GM20000 (cell line): ENCODE measurements around the gene CMPK2.

Experiments
- DNase-seq: peaks from one replicate; pipeline ENCODE4 v3.0.0; 2012; ENCODE audit warnings: low spot score
- TF ChIP-seq, protein P1 (sequence below): IDR thresholded peaks from 2 replicates; pipeline ENCODE4 v1.5.1; 2012; ENCODE audit warnings: mild to moderate bottlenecking, control low read depth; ENCODE audit errors: extremely low read depth, missing control alignments

The CMPK2 gene

DNA sequence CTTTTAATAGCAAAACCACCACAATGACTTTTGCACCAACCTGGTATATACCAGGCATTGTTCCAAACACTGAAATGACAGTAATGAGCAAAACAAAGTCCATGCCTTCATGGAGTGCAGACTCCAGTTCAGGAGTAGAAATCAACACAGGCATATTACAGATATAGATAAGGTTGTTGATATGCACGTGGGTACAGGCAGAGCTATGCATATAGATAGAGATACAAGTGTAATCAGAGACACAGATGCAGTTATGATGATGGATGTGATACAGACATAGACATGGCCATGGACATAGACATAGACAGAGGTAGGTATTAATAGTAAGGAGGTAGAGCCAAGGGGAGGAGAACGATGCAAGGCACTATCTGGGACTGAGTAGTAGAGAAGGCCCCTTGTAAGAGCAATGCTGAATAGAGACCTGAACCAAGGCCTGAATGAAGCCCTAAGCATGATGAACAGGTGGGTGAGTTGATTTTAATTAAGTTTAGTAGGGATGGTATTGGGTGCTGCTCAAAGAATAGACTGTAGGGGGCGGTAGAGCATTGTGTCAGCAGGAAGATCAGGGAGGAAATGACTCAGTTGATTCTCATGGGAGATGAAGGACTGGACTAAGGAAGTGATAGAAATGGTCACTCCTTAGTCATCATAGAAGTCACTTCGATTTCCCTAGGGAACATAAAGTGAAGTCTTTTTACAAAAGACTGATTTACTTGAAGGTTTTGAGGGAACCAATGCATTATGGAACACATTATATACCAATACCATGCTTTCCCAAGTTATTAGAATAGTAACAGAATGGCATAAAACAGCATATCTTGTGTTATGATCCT, 39.4 kb downstream of the CMPK2 start:
- TF ChIP-seq, protein P1, sequence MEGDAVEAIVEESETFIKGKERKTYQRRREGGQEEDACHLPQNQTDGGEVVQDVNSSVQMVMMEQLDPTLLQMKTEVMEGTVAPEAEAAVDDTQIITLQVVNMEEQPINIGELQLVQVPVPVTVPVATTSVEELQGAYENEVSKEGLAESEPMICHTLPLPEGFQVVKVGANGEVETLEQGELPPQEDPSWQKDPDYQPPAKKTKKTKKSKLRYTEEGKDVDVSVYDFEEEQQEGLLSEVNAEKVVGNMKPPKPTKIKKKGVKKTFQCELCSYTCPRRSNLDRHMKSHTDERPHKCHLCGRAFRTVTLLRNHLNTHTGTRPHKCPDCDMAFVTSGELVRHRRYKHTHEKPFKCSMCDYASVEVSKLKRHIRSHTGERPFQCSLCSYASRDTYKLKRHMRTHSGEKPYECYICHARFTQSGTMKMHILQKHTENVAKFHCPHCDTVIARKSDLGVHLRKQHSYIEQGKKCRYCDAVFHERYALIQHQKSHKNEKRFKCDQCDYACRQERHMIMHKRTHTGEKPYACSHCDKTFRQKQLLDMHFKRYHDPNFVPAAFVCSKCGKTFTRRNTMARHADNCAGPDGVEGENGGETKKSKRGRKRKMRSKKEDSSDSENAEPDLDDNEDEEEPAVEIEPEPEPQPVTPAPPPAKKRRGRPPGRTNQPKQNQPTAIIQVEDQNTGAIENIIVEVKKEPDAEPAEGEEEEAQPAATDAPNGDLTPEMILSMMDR = peak; percentile 72

DNA sequence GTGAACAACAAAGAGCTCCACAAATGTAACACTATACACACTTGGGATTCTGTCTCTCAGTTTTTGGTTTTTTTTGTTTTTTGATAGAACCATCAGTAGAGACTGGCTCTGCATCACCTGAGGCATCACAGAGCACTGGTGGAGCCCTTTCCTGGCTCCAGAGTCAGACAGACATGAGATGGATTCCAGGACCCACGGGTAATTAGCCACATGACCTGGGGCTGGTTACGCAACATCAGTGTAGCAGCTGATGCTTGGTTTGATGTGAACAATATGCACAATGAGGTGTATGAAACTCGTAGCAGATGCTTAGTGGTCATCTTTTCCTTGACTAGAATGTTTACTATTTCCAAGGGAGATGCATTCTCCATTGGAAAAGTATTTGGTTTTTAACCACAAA, 40.7 kb downstream of the CMPK2 start:
- no peak for DNase-seq
- TF ChIP-seq, protein P1 = no peak

More for the DNA sequence above, 39.4 kb downstream of the CMPK2 start:
- DNase-seq = peak; percentile 59

DNA sequence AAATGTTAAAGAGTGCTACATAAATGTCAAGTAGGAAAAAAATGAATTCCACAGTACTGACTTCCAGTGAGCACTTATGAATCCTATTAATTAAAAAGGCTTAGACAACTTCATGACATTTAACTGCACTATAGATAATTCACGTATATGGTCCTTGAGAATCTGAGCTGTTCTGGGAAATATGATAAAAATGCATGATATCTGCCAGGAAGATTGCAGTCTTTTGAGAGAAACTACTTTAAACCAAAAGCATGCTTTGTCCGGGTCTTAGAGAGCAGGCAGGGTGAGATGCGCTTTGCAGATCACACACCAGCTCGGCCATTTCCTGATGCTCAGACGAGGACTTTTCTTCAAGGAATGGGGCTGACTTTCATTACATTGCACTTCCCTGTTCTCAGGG, 42.6 kb downstream of the CMPK2 start:
- TF ChIP-seq, protein P1 = no peak
- DNase-seq = no peak

DNA sequence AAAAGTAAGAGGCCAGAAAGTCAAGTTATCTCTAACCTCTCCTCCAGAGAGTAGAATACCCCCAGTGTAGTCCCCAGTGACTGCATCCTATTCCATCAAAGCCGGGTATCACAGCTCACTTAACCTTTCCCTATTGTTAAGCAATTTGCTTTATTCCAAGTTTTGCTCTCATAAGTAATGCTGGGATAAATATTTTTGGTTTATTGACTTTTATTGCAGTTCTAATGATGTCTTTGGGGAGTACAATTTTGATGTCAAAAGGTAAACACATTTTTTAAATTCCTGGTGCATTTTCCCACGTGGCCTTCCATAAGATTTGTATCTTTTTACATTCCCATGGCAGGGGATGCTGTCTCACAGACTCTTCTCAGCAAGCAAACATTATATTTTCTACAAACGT, 43.3 kb downstream of the CMPK2 start:
- no peak for DNase-seq
- TF ChIP-seq, protein P1 = no peak

DNA sequence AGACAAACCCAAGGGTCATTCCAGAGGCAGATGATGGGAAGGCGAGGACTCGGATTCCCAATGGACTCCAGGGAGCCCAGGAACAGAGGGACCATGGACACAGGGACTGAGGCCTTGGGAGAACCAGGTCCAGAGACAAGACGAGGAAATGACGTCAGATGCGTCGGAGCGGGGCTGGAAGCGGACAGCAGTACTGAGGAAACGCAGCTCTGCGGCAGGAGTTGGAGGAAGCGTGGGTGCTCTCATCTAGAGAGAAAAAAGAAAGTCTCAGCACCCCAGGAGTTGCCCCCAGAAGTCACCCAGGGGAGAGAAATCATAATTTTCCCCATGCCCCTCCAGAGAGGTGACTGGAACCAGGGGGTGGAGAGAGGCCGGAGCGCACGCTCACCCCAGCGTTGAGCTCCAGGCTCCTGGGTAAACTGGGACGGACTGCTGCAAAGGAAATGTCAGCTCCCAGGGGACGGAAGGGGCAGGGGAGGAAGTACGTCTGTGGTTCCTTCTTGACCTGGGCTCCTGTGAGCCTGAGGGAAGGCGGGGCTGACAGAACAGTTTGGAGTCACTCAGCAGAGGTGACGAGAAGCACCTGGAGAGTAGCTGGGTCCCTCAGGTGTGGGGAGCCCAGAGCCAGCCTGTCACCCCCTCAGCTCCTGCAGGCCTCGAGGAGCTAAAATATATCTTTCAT, 44.7 kb downstream of the CMPK2 start:
- TF ChIP-seq, protein P1 = no peak
- no peak for DNase-seq

DNA sequence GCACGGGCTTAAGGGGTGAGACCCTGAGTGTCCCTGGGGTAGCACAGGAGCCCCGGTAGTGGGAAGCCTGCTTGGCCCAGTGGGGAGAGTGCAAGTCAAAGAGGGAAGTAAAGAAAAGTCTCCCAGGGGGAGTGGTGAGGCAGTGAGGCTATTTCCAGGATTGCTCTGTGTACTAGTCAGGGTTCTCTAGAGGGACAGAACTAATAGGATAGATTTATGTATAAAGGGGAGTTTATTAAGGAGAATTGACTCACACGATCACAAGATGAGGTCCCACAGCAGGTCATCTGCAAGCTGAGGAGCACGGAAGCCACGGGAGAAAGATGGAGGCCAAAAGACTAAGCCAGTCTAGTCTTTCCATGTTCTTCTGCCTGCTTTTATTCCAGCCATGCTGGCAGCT, 45.5 kb downstream of the CMPK2 start:
- DNase-seq = no peak
- TF ChIP-seq, protein P1 = no peak

DNA sequence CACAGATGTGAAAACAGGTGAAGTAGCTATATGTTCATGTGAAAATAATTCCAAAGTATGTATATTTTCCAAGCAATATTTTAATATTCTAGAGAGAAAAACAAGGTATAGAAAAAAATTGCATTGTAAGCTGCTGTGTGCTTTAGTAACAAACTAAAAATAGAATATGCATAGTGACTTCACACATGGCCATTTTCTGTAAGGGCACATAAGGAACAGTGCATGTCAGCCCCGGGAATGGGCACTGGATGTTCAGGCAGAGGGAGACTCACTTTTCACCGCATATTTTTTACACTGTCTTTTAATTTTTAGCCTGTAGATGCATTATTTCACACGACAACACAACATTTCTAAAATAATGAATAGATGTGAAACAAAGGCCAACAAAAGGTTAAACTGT, 46.0 kb downstream of the CMPK2 start:
- DNase-seq = no peak
- TF ChIP-seq, protein P1 = no peak
